SK-N-SH treated with all-trans-retinoic acid at 6 μM for 48 hours (cell line): ENCODE measurements around the gene PARD3.

Experiments used
- ARNTL ChIP-seq: fragments of 450-650 bp; formaldehyde crosslinking; IDR thresholded peaks from 2 replicates; pipeline ENCODE4 v1.5.0; 2020; ENCODE audit warnings: low read depth, mild to moderate bottlenecking, moderate library complexity, borderline replicate concordance
- CREB5 ChIP-seq: fragments of 250-450 bp; sonication (Bioruptor Pico); IDR thresholded peaks from 2 replicates; pipeline ENCODE4 v1.5.1; 2020; ENCODE audit warnings: low read depth, mild to moderate bottlenecking, moderate library complexity
- ESRRG ChIP-seq: fragments of 250-450 bp; sonication (Bioruptor Pico); IDR thresholded peaks from 2 replicates; pipeline ENCODE4 v1.6.1; 2021; ENCODE audit warnings: mild to moderate bottlenecking
- ISL1 ChIP-seq: fragments of 250-450 bp; sonication (Bioruptor Pico); IDR thresholded peaks from 2 replicates; pipeline ENCODE4 v2.1.2; 2022; ENCODE audit warnings: mild to moderate bottlenecking, moderate library complexity
- OSR1 ChIP-seq: fragments of 250-450 bp; sonication (Bioruptor Pico); IDR thresholded peaks from 2 replicates; pipeline ENCODE4 v1.8.0; 2022; ENCODE audit warnings: moderate library complexity, mild to moderate bottlenecking, inconsistent platforms
- PATZ1 ChIP-seq: fragments of 250-450 bp; sonication (Bioruptor Pico); IDR thresholded peaks from 2 replicates; pipeline ENCODE4 v1.8.0; 2020; ENCODE audit warnings: mild to moderate bottlenecking, moderate library complexity, borderline replicate concordance
- POU6F1 ChIP-seq: fragments of 250-450 bp; sonication (Bioruptor Pico); IDR thresholded peaks from 2 replicates; pipeline ENCODE4 v1.8.0; 2021; ENCODE audit warnings: low read depth, mild to moderate bottlenecking, moderate library complexity, borderline replicate concordance
- ZNF8 ChIP-seq: fragments of 450-650 bp; formaldehyde crosslinking; IDR thresholded peaks from 2 replicates; pipeline ENCODE4 v1.5.0; 2020; ENCODE audit warnings: mild to moderate bottlenecking, moderate library complexity

- TF ChIP-seq ESRRG (CRISPR knock-in tag) (no peak), CREB5 (CRISPR knock-in tag) (no peak), ISL1 (CRISPR knock-in tag) (no peak), PATZ1 (CRISPR knock-in tag) (no peak), POU6F1 (CRISPR knock-in tag) (no peak), ARNTL (CRISPR knock-in tag) (no peak), OSR1 (CRISPR knock-in tag) (no peak), ZNF8 (CRISPR knock-in tag) (no peak)
Measured at GRCh38 chr10:34596351-34596750, 218.7 kb downstream of the PARD3 start.
